H9 (cell line): ENCODE measurements around the gene CPLANE1. TPM values are rescaled to one million over a fixed set of nuclear protein-coding genes. Genes with fewer than 3 reads are reported as not detected.

Source experiments
- DNase-seq: peaks from one replicate; pipeline ENCODE4 v3.0.0-alpha.2; 2017
- H2AFZ ChIP-seq: one replicate; pipeline ENCODE4 v1.6.1; 2013; ENCODE audit warnings: mild to moderate bottlenecking, low read length, control low read depth, moderate library complexity
- H2AK5ac ChIP-seq: 2 replicates; pipeline ENCODE4 v1.6.1; 2013; ENCODE audit warnings: low read length, control low read depth, mixed read lengths; ENCODE audit not compliant: insufficient read length
- H2BK120ac ChIP-seq: one replicate; pipeline ENCODE4 v1.6.1; 2013; ENCODE audit warnings: low read depth, mild to moderate bottlenecking, low read length, control low read depth, inconsistent platforms; ENCODE audit not compliant: poor library complexity, severe bottlenecking
- H2BK12ac ChIP-seq: 2 replicates; pipeline ENCODE4 v1.6.1; 2013; ENCODE audit warnings: low read length, control low read depth, mixed read lengths, low read depth; ENCODE audit not compliant: insufficient read length
- H2BK15ac ChIP-seq: 2 replicates; pipeline ENCODE4 v1.6.1; 2013; ENCODE audit warnings: low read depth, low read length, control low read depth
- H2BK20ac ChIP-seq: one replicate; pipeline ENCODE4 v1.6.1; 2013; ENCODE audit warnings: low read depth, mild to moderate bottlenecking, low read length, control low read depth, inconsistent platforms; ENCODE audit not compliant: poor library complexity, severe bottlenecking
- H2BK5ac ChIP-seq: 2 replicates; pipeline ENCODE4 v1.6.1; 2013; ENCODE audit warnings: low read length, control low read depth, mixed read lengths; ENCODE audit not compliant: insufficient read length
- H3K14ac ChIP-seq: 2 replicates; pipeline ENCODE4 v1.6.1; 2013; ENCODE audit warnings: low read length, control low read depth; ENCODE audit not compliant: insufficient read depth
- H3K18ac ChIP-seq: 2 replicates; pipeline ENCODE4 v1.6.1; 2013; ENCODE audit warnings: low read depth, mild to moderate bottlenecking, mixed read lengths, low read length, control low read depth; ENCODE audit not compliant: insufficient read length
- H3K23ac ChIP-seq: 2 replicates; pipeline ENCODE4 v1.6.1; 2013; ENCODE audit warnings: low read length, control low read depth, mixed read lengths, low read depth; ENCODE audit not compliant: insufficient read length
- H3K23me2 ChIP-seq: 2 replicates; pipeline ENCODE4 v1.6.1; 2013; ENCODE audit warnings: low read depth, mild to moderate bottlenecking, mixed read lengths, low read length, control low read depth; ENCODE audit not compliant: insufficient read length, poor library complexity, severe bottlenecking
- H3K27ac ChIP-seq: 2 replicates; pipeline ENCODE4 v1.5.1; 2013; ENCODE audit warnings: low read length, control low read depth, mixed read lengths, low read depth; ENCODE audit not compliant: insufficient read length
- H3K27me3 ChIP-seq: 2 replicates; pipeline ENCODE4 v1.6.1; 2013; ENCODE audit warnings: low read length, control low read depth, inconsistent platforms; ENCODE audit not compliant: insufficient read depth
- H3K4ac ChIP-seq: 2 replicates; pipeline ENCODE4 v1.6.1; 2013; ENCODE audit warnings: low read depth, mild to moderate bottlenecking, control low read depth, inconsistent platforms, low read length, moderate library complexity
- H3K4me1 ChIP-seq: 2 replicates; pipeline ENCODE4 v1.6.1; 2013; ENCODE audit warnings: low read length, control low read depth, inconsistent platforms; ENCODE audit not compliant: insufficient read depth
- H3K4me2 ChIP-seq: 2 replicates; pipeline ENCODE4 v1.6.1; 2013; ENCODE audit warnings: low read length, control low read depth, mixed read lengths; ENCODE audit not compliant: insufficient read length, insufficient read depth
- H3K56ac ChIP-seq: 2 replicates; pipeline ENCODE4 v1.6.1; 2013; ENCODE audit warnings: low read depth, mild to moderate bottlenecking, mixed read lengths, low read length, control low read depth; ENCODE audit not compliant: insufficient read length
- H3K79me1 ChIP-seq: 2 replicates; pipeline ENCODE4 v1.6.1; 2013; ENCODE audit warnings: low read depth, mild to moderate bottlenecking, moderate library complexity, low read length, control low read depth, inconsistent platforms; ENCODE audit not compliant: insufficient read depth, poor library complexity, severe bottlenecking
- H3K79me2 ChIP-seq: 2 replicates; pipeline ENCODE4 v1.6.1; 2013; ENCODE audit warnings: low read length, control low read depth, inconsistent platforms; ENCODE audit not compliant: insufficient read depth
- H3K9ac ChIP-seq: 2 replicates; pipeline ENCODE4 v1.6.1; 2013; ENCODE audit warnings: low read length, control low read depth, mixed read lengths; ENCODE audit not compliant: insufficient read length; ENCODE audit errors: extremely low read depth
- H3K9me3 ChIP-seq: one replicate; pipeline ENCODE4 v1.6.1; 2013; ENCODE audit warnings: low read depth, low read length, inconsistent platforms; ENCODE audit not compliant: control insufficient read depth
- H3T11ph ChIP-seq: one replicate; pipeline ENCODE4 v1.6.1; 2013; ENCODE audit warnings: mild to moderate bottlenecking, low read length, control low read depth, inconsistent platforms
- H4K20me1 ChIP-seq: one replicate; pipeline ENCODE4 v1.6.1; 2013; ENCODE audit not compliant: control insufficient read depth, insufficient read length, insufficient read depth
- H4K5ac ChIP-seq: 2 replicates; pipeline ENCODE4 v1.6.1; 2013; ENCODE audit warnings: low read depth, mild to moderate bottlenecking, mixed read lengths, low read length, control low read depth; ENCODE audit not compliant: insufficient read length
- H4K8ac ChIP-seq: replicated peaks from 2 replicates; pipeline ENCODE4 v1.6.1; 2013; ENCODE audit warnings: low read length, control low read depth, mixed read lengths, low read depth; ENCODE audit not compliant: insufficient read length
- H4K91ac ChIP-seq: 2 replicates; pipeline ENCODE4 v1.6.1; 2013; ENCODE audit warnings: low read depth, mild to moderate bottlenecking, moderate library complexity, mixed read lengths, low read length, control low read depth; ENCODE audit not compliant: insufficient read length
- H3K27ac Mint-ChIP-seq, 3 experiments: 2 replicates in 2 of 3; 3 replicates in 1 of 3; pipeline ENCODE4 v1.8.0; 2020 to 2021; ENCODE audit warnings: mixed read lengths in 3 of 3, mild to moderate bottlenecking in 1 of 3, moderate library complexity in 1 of 3
- H3K27me3 Mint-ChIP-seq: 2 replicates; pipeline ENCODE4 v1.8.0; 2021; ENCODE audit warnings: low read depth, mild to moderate bottlenecking, moderate library complexity, mixed read lengths
- H3K36me3 Mint-ChIP-seq, 3 experiments: 2 replicates in 2 of 3; 3 replicates in 1 of 3; pipeline ENCODE4 v1.8.0; 2020 to 2021; ENCODE audit warnings: low read depth in 3 of 3, mixed read lengths in 3 of 3; ENCODE audit not compliant: insufficient read depth in 1 of 3
- H3K4me1 Mint-ChIP-seq, 2 experiments: 2 replicates each; pipeline ENCODE4 v1.8.0; 2020; ENCODE audit warnings: mixed read lengths in 2 of 2
- H3K4me3 Mint-ChIP-seq, 2 experiments: 2 replicates in 1 of 2; 3 replicates in 1 of 2; pipeline ENCODE4 v1.8.0; 2020 to 2021; ENCODE audit warnings: mild to moderate bottlenecking in 2 of 2, mixed read lengths in 2 of 2, moderate library complexity in 1 of 2
- H3K9me3 Mint-ChIP-seq, 2 experiments: 2 replicates in 1 of 2; 3 replicates in 1 of 2; pipeline ENCODE4 v1.8.0; 2020; ENCODE audit warnings: mild to moderate bottlenecking in 2 of 2, mixed read lengths in 2 of 2, moderate library complexity in 1 of 2
- WGBS: extraction: QIAGEN DNeasy Blood & Tissue Kit; methylation state at CpG from one replicate; pipeline ENCODE4 v1.1.7; 2013; ENCODE audit warnings: missing lambda C conversion rate, low lambda C conversion rate, mixed read lengths; ENCODE audit not compliant: insufficient read length; ENCODE audit errors: extremely low coverage; 5-methylcytosine and 5-hydroxymethylcytosine counted together
- total RNA-seq: library from RNA; stranded (reverse); gene quantifications from 2 replicates; pipeline ENCODE4 v1.2.1, GENCODE V29; 2021
- TF ChIP-seq, protein P1 (sequence below): fragments of 200-600 bp; sonication (generic); conservative IDR thresholded peaks from 3 replicates; pipeline ENCODE4 v1.8.0; 2021; ENCODE audit warnings: antibody characterized with exemption, mild to moderate bottlenecking

The CPLANE1 gene
- total RNA-seq, 1 experiment from 2014 or later: 11.6 TPM

DNA sequence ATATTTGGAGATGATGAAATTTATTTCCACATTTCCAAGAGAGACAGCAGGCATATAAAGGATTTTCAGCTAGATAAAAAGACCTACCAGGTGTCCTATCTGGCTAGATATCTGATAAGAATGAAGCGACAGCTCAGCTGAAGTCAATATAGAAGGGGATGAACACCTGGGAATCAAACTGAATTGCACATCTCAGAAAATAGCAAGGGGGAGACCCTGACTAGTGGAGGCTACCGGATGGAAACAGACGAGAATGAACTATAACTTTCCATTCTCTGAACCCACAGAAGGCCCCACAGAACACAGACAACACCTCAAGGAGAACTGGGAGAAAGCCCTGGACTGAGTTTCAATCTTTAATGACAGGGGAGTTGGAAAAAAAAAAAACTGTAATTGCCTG is 51.1 kb downstream of the CPLANE1 start:
- Histone ChIP-seq H3K23me2 (no peaks in the 10 kb centered on the region), H3K9ac (no peak overlapping the region), H3K27ac (no peak overlapping the region), H3K4ac (no peak overlapping the region), H2BK5ac (no peak overlapping the region), H2AFZ (no peak overlapping the region), H3K4me2 (no peak overlapping the region), H2BK15ac (no peak overlapping the region), H3K79me2 (no peaks in the 10 kb centered on the region), H2AK5ac (no peak overlapping the region), H4K20me1 (no peaks in the 10 kb centered on the region), H3K18ac (no peak overlapping the region), H3K23ac (no peak overlapping the region), H2BK120ac (no peak overlapping the region), H3K4me1 (no peaks in the 10 kb centered on the region), H2BK12ac (no peak overlapping the region), H3K27me3 (no peaks in the 10 kb centered on the region), H4K5ac (no peak overlapping the region), H3K56ac (no peak overlapping the region), H3K14ac (no peak overlapping the region), H4K8ac (no peak overlapping the region), H3K79me1 (no peaks in the 10 kb centered on the region), H3T11ph (no peak overlapping the region), H3K9me3 (no peaks in the 10 kb centered on the region), H2BK20ac (no peak overlapping the region), H4K91ac (no peak overlapping the region)
- no CpG with 5 or more reads among the region's 3 CpGs for WGBS
- no peaks in the 10 kb centered on the region for H3K27me3 Mint-ChIP-seq
- TF ChIP-seq, protein P1, sequence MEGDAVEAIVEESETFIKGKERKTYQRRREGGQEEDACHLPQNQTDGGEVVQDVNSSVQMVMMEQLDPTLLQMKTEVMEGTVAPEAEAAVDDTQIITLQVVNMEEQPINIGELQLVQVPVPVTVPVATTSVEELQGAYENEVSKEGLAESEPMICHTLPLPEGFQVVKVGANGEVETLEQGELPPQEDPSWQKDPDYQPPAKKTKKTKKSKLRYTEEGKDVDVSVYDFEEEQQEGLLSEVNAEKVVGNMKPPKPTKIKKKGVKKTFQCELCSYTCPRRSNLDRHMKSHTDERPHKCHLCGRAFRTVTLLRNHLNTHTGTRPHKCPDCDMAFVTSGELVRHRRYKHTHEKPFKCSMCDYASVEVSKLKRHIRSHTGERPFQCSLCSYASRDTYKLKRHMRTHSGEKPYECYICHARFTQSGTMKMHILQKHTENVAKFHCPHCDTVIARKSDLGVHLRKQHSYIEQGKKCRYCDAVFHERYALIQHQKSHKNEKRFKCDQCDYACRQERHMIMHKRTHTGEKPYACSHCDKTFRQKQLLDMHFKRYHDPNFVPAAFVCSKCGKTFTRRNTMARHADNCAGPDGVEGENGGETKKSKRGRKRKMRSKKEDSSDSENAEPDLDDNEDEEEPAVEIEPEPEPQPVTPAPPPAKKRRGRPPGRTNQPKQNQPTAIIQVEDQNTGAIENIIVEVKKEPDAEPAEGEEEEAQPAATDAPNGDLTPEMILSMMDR: no peak
- no peak overlapping the region; a peak in 1 of 7 replicates for H3K27ac Mint-ChIP-seq
- H3K4me1 Mint-ChIP-seq: no peaks in the 10 kb centered on the region
- no peak for DNase-seq
- H3K4me3 Mint-ChIP-seq: no peak overlapping the region
- peaks cover 0 to 17% (median 11%) of the 10 kb centered on the region in 3 experiments; a peak in 5 of 7 replicates for H3K36me3 Mint-ChIP-seq
- no peaks in the 10 kb centered on the region for H3K9me3 Mint-ChIP-seq
